Neural cell (in vitro differentiated cells): ENCODE results near the gene MIGA2. TPM values are rescaled to one million over a fixed set of nuclear protein-coding genes. Genes with fewer than 3 reads are reported as not detected.

ENCODE experiments used
- H2AFZ ChIP-seq: fragments of 200-600, 300-800 bp; sonication (generic), shearing (Covaris generic); 2 replicates; pipeline ENCODE4 v1.6.0; 2014; ENCODE audit warnings: low read depth, mild to moderate bottlenecking, antibody characterized with exemption, low read length, moderate library complexity
- H3F3A ChIP-seq: fragments of 200-600 bp; shearing (Covaris generic); 2 replicates; pipeline ENCODE4 v1.6.1; 2016; ENCODE audit warnings: mild to moderate bottlenecking, moderate library complexity, mixed read lengths, antibody characterized with exemption, low read length; ENCODE audit not compliant: insufficient read depth, poor library complexity, severe bottlenecking
- H3K27ac ChIP-seq: fragments of 200-600, 300-800 bp; sonication (generic), shearing (Covaris generic); 2 replicates; pipeline ENCODE4 v1.5.1; 2014; ENCODE audit warnings: mild to moderate bottlenecking, low read length, moderate library complexity
- H3K27me3 ChIP-seq: fragments of 300-800, 200-600 bp; sonication (generic), shearing (Covaris generic); 2 replicates; pipeline ENCODE4 v1.6.0; 2014; ENCODE audit warnings: mild to moderate bottlenecking, low read depth, low read length, moderate library complexity; ENCODE audit not compliant: insufficient read depth
- H3K36me3 ChIP-seq: fragments of 300-800, 200-600 bp; sonication (generic), shearing (Covaris generic); 2 replicates; pipeline ENCODE4 v1.5.1; 2014; ENCODE audit warnings: mild to moderate bottlenecking, antibody characterized with exemption, low read length, moderate library complexity; ENCODE audit not compliant: insufficient read depth
- H3K4me2 ChIP-seq: fragments of 300-800, 200-600 bp; sonication (generic), shearing (Covaris generic); 2 replicates; pipeline ENCODE4 v1.6.0; 2014; ENCODE audit warnings: mild to moderate bottlenecking, low read length
- H3K4me3 ChIP-seq: fragments of 300-800, 200-600 bp; sonication (generic), shearing (Covaris generic); 2 replicates; pipeline ENCODE4 v1.5.1; 2014; ENCODE audit warnings: mild to moderate bottlenecking, low read length, moderate library complexity
- H3K79me2 ChIP-seq: fragments of 200-600 bp; shearing (Covaris generic); replicated peaks from 2 replicates; pipeline ENCODE4 v1.6.0; 2014; ENCODE audit warnings: mild to moderate bottlenecking, low read length, moderate library complexity; ENCODE audit not compliant: insufficient read depth
- H3K9ac ChIP-seq: fragments of 300-800, 200-600 bp; sonication (generic), shearing (Covaris generic); 2 replicates; pipeline ENCODE4 v1.6.1; 2016; ENCODE audit warnings: mild to moderate bottlenecking, low read length, mixed read lengths
- H3K9me2 ChIP-seq: fragments of 200-600 bp; shearing (Covaris generic); 2 replicates; pipeline ENCODE4 v1.6.1; 2016; ENCODE audit warnings: mild to moderate bottlenecking, low read length, mixed read lengths; ENCODE audit not compliant: insufficient read depth
- H3K9me3 ChIP-seq: fragments of 200-600, 300-800 bp; sonication (generic), shearing (Covaris generic); 2 replicates; pipeline ENCODE4 v1.6.1; 2016; ENCODE audit warnings: mild to moderate bottlenecking, mixed run types, low read length, moderate library complexity, mixed read lengths
- H4K20me1 ChIP-seq: fragments of 200-600 bp; shearing (Covaris generic); 2 replicates; pipeline ENCODE4 v1.6.1; 2016; ENCODE audit warnings: mild to moderate bottlenecking, mixed run types; ENCODE audit not compliant: insufficient read depth
- CTCF ChIP-seq: fragments of 450-650 bp; IDR thresholded peaks from 2 replicates; pipeline ENCODE4 v1.5.1; 2014; ENCODE audit warnings: antibody characterized with exemption, mild to moderate bottlenecking, moderate library complexity; ENCODE audit not compliant: poor library complexity, severe bottlenecking
- EP300 ChIP-seq: fragments of 450-650 bp; conservative IDR thresholded peaks from 2 replicates; pipeline ENCODE4 v1.6.1; 2014; ENCODE audit warnings: antibody characterized with exemption, mild to moderate bottlenecking, moderate library complexity; ENCODE audit not compliant: poor library complexity, severe bottlenecking
- EZH2 ChIP-seq: fragments of 200-600, 300-800 bp; shearing (Covaris generic), sonication (generic); IDR thresholded peaks from 2 replicates; pipeline ENCODE4 v1.6.1; 2014; ENCODE audit warnings: antibody characterized with exemption, low read length, borderline replicate concordance, mild to moderate bottlenecking; ENCODE audit not compliant: insufficient read depth, poor library complexity, severe bottlenecking
- MXI1 ChIP-seq: fragments of 450-650 bp; conservative IDR thresholded peaks from 2 replicates; pipeline ENCODE4 v1.6.1; 2014; ENCODE audit warnings: antibody characterized with exemption, mild to moderate bottlenecking; ENCODE audit not compliant: poor library complexity, severe bottlenecking
- POLR2AphosphoS5 ChIP-seq: IDR thresholded peaks from 2 replicates; pipeline ENCODE4 v1.6.1; 2012
- RAD21 ChIP-seq: fragments of 450-650 bp; conservative IDR thresholded peaks from 2 replicates; pipeline ENCODE4 v1.6.1; 2014; ENCODE audit warnings: antibody characterized with exemption, mild to moderate bottlenecking, moderate library complexity
- SMC3 ChIP-seq: fragments of 450-650 bp; conservative IDR thresholded peaks from 2 replicates; pipeline ENCODE4 v1.6.1; 2014; ENCODE audit warnings: antibody characterized with exemption, mild to moderate bottlenecking, moderate library complexity; ENCODE audit not compliant: poor library complexity
- TAF1 ChIP-seq: IDR thresholded peaks from 2 replicates; pipeline ENCODE4 v1.6.1; 2012; ENCODE audit warnings: low read depth
- polyA plus RNA-seq: library from polyadenylated mRNA; depleted of rRNA; stranded (reverse); fragments of >200 nt; gene quantifications from 2 replicates; pipeline ENCODE4 v1.2.3, GENCODE V29; 2014
- TF ChIP-seq, protein P1 (sequence below): IDR thresholded peaks from 2 replicates; pipeline ENCODE4 v1.6.1; 2012; ENCODE audit warnings: borderline replicate concordance

The MIGA2 gene
- polyA plus RNA-seq, 1 donor from 2014 or later, result 42.4 TPM

DNA sequence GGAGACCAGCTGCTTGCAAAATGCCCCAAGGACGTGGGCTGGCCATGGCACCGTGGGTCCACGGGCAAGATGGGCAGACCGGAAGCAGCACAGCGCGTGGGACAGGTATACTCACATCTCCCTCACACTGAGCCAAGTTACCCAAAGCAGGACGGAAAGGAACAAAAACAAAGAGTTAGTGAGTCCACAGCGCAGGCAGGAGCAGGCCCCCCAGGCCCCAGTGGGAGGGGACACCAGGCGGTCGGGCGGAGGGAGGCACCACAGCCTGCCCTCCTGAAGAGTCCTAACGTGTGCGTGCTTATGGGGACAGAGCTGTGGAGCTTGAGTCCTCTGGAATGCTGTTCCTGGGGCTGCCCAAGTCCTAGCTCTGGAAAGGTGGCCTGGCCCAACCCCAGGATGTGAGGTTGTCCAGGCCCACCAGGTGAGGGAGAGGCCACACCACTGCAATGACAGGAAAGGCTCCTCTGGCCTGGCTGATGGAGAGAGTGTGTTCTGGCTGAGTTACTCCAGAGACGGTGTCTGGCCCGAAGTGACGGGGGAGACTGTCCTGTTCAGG is 23.5 kb upstream of the MIGA2 start:
- Histone ChIP-seq H3K9me3 (no peaks in the 10 kb centered on the region), H3K9ac (no peak overlapping the region), H3K4me3 (no peak overlapping the region), H3K27me3 (no peaks in the 10 kb centered on the region), H3K9me2 (no peaks in the 10 kb centered on the region), H2AFZ (no peak overlapping the region), H3K27ac (no peak overlapping the region), H3F3A (no peaks in the 10 kb centered on the region), H3K79me2 (no peaks in the 10 kb centered on the region), H3K36me3 (no peaks in the 10 kb centered on the region), H4K20me1 (no peaks in the 10 kb centered on the region), H3K4me2 (no peak overlapping the region)
- TF ChIP-seq SMC3, result no peak
- TF ChIP-seq TAF1, result no peak
- TF ChIP-seq CTCF, result no peak
- no peak for TF ChIP-seq POLR2AphosphoS5
- TF ChIP-seq EP300, result no peak
- TF ChIP-seq, protein P1, sequence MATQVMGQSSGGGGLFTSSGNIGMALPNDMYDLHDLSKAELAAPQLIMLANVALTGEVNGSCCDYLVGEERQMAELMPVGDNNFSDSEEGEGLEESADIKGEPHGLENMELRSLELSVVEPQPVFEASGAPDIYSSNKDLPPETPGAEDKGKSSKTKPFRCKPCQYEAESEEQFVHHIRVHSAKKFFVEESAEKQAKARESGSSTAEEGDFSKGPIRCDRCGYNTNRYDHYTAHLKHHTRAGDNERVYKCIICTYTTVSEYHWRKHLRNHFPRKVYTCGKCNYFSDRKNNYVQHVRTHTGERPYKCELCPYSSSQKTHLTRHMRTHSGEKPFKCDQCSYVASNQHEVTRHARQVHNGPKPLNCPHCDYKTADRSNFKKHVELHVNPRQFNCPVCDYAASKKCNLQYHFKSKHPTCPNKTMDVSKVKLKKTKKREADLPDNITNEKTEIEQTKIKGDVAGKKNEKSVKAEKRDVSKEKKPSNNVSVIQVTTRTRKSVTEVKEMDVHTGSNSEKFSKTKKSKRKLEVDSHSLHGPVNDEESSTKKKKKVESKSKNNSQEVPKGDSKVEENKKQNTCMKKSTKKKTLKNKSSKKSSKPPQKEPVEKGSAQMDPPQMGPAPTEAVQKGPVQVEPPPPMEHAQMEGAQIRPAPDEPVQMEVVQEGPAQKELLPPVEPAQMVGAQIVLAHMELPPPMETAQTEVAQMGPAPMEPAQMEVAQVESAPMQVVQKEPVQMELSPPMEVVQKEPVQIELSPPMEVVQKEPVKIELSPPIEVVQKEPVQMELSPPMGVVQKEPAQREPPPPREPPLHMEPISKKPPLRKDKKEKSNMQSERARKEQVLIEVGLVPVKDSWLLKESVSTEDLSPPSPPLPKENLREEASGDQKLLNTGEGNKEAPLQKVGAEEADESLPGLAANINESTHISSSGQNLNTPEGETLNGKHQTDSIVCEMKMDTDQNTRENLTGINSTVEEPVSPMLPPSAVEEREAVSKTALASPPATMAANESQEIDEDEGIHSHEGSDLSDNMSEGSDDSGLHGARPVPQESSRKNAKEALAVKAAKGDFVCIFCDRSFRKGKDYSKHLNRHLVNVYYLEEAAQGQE, result no peak
- no peak for TF ChIP-seq MXI1
- no peak for TF ChIP-seq EZH2
- TF ChIP-seq RAD21, result no peak

DNA sequence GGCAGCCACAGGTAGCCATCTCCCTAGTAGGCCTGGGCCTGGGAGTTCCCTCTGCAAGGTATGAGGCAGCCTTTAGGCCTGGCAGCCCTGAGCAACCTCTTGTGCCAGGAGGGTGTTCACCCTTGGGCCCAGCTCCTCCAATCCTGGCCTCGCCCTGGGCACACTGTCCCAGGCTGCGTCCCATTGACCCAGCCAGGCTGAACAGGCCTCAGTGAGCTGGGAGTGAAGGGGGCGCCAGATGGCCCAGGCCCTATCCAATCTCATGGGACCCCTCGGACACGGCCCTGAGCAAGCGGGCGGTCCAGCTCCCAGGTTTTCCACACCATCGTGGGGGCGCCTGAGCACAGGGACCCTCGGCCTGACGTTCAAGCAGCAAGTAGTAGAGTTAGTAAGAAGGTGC is 22.8 kb upstream of the MIGA2 start:
- no peaks in the 10 kb centered on the region for H3K36me3 ChIP-seq
- no peak overlapping the region for H2AFZ ChIP-seq
- H3K27ac ChIP-seq, result no peak overlapping the region
- no peaks in the 10 kb centered on the region for H4K20me1 ChIP-seq
- no peaks in the 10 kb centered on the region for H3F3A ChIP-seq
- H3K4me2 ChIP-seq, result no peak overlapping the region
- H3K4me3 ChIP-seq, result no peak overlapping the region
- no peak overlapping the region for H3K9ac ChIP-seq
- no peaks in the 10 kb centered on the region for H3K9me2 ChIP-seq
- H3K27me3 ChIP-seq, result no peaks in the 10 kb centered on the region
- H3K9me3 ChIP-seq, result no peaks in the 10 kb centered on the region
- no peak for TF ChIP-seq TAF1
- no peak for TF ChIP-seq POLR2AphosphoS5
- TF ChIP-seq EP300, result no peak
- TF ChIP-seq MXI1, result no peak
- no peak for TF ChIP-seq SMC3
- TF ChIP-seq, protein P1, result no peak
- TF ChIP-seq RAD21, result no peak
- no peak for TF ChIP-seq EZH2
- TF ChIP-seq CTCF, result no peak
- no peaks in the 10 kb centered on the region for H3K79me2 ChIP-seq
